ENCODE results near the gene ARL14EP. TPM values are rescaled to one million over a fixed set of nuclear protein-coding genes. Genes with fewer than 3 reads are reported as not detected.

The ARL14EP gene
- total RNA-seq, 1 donor from 2014 or later: 8.6 TPM

DNA sequence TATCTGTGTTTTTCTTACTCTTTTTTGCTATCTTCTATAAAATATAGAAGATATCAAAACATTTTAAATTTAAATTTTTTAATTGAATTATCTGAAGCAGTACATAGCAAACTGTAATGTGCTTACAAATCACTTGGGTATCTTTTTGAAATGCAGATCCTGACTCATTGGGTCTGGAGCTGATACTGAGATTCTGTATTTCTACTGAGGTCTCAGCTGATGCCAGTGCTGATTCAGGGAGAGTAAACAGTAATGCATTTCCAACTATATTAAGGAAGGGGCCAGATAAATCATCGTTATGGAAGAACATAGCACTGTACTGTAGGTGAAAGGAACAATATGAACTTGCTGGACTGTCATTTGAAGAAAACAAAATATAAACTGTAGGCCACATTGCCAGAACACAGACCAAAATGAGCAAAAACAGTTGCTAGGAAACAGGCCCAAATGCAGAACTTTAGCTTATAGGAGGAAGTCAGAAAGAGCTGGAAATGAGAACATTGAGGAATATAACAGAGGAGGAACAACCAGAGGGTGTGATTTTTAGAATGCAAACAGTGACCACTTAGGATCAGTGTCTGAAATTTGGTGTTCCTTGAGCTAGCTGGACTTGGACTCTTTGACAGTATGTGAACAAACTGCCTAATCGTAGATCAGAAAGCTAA is 3.3 kb downstream of the ARL14EP start:
- no peak for DNase-seq (ENCODE audit: low spot score)
- no peak for ATAC-seq

DNA sequence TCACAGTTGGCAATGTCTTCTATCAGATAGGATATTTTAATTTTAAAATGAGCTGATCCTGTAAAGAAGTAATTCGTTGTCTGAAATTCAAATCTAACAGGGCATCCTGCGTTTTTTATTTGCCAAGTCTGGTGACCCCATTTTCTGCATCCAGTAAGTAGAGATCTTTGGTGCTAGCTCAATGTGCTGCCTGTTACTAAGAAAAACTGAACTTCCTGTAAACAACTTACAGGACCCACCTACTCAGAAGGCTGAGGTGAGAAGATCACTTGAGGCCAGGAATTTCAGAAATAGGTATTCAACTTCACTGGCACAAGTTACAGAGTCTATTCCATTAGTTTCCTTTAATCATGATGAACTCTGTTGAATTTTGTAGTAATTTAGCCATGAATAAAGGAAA is 4.0 kb downstream of the ARL14EP start:
- no peak for ATAC-seq
- no peak for DNase-seq (ENCODE audit: low spot score)

DNA sequence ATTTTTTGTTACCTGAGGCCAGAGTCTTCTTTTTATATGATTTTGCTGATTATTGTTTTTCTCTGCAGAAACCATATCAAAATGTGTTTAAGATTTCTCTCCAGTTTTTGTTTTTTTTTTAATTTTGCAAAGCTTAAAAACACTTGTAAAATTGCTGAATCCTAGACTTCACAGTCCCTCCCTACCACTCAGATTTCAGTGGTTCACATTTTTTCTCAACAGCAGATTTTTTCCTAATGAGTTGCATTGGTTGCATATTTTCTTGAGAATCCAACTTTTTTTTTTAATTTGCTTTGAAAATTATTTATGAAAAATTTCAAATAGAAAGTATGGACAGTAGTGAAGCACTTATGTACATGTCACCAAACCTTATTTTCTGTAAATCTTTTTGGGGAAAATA is 5.8 kb downstream of the ARL14EP start:
- no peak for DNase-seq (ENCODE audit: low spot score)
- ATAC-seq: no peak

DNA sequence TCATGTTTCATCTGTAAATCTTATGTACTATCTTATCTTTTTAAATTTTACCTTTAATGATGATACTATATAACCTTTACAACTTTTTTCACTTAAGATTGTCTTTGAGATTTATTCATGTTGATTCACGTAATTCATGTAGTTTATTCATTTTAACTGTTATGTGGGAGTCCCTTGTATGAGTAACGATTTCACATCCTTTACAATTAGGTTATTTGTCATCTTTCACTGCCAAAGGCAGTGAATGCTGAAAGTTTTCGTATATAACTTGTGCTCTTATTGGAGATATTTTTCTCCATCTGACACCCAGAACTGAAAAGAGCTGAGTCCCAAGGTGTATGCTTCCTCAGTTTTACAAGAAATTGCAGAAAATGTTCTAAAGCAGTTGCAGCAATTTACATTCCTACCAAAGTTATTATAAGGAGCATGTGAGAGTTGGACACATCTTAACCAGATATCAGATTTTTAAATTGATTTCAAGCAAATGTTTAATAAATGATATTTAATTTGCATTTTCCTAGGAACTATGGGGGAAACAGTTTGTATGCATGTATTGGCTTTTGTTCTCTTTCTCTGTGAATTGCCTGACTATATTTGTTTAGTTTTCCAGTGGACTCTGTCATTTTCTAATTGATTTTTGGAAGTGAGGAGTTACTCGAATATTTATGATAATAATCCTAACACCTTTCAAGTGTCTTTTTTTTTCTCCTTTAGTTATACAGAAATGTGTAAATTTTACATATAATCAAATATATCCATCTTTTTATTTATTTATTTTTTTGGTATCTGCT is 6.4 kb downstream of the ARL14EP start:
- ATAC-seq (peak; percentile 71), DNase-seq (ENCODE audit: low spot score) (no peak)

DNA sequence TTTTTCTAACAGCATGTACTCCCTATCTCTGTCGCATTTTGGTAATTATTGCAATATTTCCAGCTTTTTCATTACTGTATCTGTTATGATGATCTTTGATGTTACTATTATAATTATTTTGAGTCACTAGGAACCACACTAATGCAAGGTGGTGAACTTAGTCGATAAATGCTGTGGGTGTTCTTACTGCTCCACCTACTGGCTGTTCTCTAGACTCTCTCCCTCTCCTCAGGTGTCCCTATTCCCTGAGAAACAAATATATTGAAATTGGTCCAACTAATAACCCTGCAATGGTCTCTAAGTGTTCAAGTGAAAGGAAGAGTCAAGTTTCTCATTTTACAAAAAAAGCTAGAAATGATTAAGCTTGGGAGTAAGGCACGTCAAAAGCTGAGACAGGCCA is 10.5 kb downstream of the ARL14EP start:
- DNase-seq (ENCODE audit: low spot score): no peak
- ATAC-seq: peak; percentile 81

DNA sequence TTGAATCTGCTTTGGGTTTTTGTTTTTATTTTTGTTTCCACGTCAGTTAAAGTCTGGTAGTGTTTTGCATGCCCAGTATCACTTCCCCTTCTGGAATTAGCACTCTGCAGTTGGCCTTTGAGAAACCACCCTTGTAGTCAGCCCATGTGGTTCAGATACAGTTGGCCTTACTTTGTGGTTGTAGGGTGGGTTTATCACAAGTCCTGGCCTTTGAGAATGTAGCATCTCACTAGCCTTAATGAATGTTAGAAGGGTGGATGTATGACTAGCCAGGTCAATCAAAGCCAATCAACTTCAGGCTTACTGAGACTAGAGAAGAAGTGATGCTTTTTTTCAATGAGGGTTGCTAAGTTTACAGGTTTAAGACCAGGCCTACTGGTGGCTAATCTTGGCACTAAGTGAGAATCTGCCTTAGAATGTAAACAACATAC is 19.8 kb downstream of the ARL14EP start:
- ATAC-seq (no peak), DNase-seq (ENCODE audit: low spot score) (no peak)

DNA sequence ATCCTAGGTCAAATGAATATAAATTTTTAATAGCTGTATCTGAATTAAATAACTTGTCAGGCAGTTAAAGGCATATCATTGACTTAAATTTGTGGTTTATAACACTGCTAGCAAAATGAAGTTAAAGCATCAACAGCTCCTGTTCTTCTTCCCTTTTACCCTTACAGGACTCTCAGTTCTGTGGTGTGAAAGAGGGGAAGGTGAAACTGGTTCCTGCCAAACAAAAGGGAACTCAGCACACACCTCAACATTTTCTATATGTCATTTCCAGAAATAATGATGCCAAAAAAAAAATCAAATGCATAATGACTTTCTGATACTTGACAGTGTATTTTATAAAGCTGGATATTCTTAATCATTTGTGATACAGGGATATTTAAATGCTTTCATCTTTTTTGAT is 21.2 kb downstream of the ARL14EP start:
- ATAC-seq: no peak

DNA sequence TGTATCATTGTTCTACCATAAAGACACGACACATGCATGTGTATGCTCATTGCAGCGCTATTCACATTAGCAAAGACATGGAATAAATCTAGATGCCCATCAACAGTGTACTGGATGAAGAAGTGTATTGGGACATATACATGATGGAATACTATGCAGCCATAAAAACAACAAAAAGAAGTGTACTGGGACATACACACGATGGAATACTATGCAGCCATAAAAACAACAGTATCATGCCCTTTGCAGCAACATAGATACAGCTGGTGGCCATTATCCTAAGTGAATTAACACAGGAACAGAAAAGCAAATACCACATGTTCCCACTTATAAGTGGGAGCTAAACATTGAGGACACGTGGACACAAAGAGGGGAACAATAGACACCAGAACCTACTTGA is 22.7 kb downstream of the ARL14EP start:
- ATAC-seq: no peak
- no peak for DNase-seq (ENCODE audit: low spot score)

More for the DNA sequence above, 21.2 kb downstream of the ARL14EP start:
- DNase-seq (ENCODE audit: low spot score): no peak

DNA sequence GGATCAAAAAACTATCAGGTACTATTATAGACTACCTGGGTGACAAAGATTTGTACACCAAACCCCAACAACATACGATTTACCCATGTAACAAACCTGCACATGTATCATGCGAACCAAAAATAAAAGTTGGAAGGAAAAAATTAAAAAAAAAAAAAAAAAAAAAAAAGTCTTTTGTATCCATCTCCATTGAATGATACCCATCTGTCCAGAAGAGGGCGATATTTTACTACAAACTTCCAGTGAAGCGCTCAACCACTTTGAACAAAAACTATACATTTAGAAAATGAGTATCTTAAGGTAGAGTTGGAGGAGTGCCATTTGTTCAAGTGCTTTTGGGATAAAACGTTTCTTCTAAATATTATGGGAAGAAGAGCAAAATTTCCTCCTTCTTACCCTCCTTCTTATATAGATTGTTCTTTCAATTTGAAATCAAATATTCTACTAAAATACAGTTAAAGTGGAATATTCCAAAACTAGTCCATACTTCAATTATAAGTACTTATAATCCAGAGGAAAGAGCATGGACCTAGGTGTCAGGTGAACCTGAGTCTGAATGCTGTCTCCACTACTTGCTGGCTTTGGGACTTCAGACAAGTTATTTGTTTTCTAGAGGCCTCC is 23.3 kb downstream of the ARL14EP start:
- DNase-seq (ENCODE audit: low spot score): no peak

DNA sequence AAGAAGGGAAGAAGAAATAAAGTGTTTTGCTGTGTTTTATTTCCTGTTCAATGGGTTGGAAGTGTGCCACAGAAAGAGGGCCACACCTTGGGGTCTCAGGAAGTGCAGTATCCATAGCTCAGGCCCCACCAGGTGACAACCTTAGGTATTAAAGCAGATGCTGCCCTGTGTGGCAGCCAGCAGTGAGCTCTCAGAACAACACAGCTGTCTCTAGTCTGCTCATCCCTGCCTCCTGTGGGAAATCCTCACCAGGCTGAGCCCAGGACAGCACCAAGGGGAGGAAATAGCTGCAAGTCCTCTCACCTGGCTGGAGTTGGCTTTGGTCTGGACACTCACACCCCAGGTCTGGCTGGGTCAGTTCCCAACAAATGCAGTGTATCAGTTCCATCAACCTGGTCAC is 25.1 kb downstream of the ARL14EP start:
- ATAC-seq (no peak), DNase-seq (ENCODE audit: low spot score) (no peak)

More for the DNA sequence above, 23.3 kb downstream of the ARL14EP start:
- peak; percentile 75 for ATAC-seq

DNA sequence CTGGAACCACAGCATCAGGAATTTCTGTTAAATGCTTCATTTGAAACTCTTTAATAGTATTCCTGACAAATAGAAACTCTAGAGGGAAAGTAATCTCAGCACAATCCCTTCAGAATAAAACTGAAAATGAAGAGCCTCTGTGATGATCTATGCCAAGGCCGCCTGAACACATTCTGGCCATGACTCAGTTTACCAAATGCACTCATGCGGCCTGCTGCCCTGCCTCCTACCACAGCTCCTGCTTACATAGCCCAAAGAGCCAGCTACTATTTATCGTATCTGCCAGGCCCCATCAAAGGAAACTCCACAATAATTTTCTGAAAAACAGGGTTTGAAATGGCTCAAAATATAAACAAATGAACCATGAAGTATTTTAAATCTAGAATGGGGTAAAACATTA is 27.0 kb downstream of the ARL14EP start:
- no peak for DNase-seq (ENCODE audit: low spot score)
- peak; percentile 78 for ATAC-seq

DNA sequence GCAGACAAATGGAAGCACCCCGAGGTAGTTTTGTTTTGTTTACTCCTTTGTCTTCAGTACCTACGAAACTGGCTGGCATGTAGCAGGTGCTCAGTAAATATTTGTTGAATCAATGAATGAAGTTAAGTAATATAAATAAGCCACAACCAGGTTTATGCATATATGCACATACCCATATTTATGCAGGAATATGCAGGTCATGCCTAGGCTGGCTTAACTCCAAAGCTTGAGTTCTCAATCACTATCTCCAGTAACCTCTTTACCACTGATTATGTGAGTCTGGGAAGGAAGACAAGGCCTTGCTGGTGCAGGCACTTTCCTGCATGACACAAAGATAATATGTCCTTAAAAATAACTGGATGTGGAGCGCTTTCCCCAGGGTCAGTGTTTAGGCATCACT is 27.5 kb downstream of the ARL14EP start:
- ATAC-seq (no peak), DNase-seq (ENCODE audit: low spot score) (no peak)

DNA sequence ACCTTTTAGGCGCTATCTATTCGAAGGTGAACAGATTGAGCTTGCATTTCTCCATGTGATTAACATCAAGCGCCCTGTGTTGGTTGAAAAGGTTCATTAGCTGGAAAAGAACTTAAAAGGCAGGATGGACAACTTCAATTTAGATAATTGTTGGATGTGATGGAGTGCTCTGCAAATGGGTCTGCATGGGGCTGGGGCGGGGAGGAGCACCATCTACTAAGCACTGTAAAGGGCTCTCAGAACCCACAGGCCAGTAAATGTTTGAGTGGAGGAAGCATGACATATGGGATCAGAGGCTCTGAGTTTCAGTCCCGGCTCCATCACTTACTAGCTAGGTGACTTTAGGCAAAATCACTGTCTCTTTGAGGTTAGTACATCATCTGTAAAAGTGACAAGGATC is 28.2 kb downstream of the ARL14EP start:
- no peak for DNase-seq (ENCODE audit: low spot score)
- ATAC-seq: no peak

DNA sequence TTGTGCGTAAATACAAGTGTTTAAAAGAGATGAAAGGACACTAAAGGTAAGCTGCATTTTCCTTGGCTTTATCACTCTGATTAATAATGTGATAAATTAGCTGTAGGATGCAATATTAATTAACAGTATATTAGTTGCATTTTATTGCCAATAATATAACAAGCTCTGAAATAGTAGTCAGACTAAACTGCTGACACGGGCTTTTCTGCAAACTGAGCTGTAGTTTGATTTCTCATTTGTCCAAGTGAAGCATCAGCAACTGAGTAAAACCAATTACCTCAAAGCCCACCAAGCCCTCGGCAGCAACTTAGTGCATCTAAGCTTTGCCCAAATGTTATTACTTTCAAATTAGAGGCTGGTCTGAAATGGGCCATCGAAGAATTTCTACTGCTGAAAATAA is 33.5 kb downstream of the ARL14EP start:
- DNase-seq (ENCODE audit: low spot score): no peak
- no peak for ATAC-seq

DNA sequence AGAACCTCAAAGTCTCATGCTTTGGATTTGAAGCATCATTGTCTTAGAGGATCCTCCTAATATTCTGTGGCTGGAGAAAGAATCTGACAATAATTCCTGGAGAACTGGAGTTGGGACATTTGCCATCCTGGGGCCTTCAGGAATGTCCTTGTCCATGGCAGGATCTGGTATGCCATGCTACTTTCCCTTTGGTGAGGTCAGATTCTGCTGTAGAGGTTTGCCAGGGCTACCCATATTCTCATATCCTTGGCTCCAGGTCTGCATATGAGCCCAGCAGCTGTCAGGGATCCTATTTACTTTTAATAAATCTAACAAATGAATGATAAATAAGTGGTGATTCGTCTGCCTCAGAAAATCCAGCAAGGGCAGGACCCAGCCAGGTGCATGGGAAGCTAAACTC is 35.0 kb downstream of the ARL14EP start:
- ATAC-seq (no peak), DNase-seq (ENCODE audit: low spot score) (no peak)

DNA sequence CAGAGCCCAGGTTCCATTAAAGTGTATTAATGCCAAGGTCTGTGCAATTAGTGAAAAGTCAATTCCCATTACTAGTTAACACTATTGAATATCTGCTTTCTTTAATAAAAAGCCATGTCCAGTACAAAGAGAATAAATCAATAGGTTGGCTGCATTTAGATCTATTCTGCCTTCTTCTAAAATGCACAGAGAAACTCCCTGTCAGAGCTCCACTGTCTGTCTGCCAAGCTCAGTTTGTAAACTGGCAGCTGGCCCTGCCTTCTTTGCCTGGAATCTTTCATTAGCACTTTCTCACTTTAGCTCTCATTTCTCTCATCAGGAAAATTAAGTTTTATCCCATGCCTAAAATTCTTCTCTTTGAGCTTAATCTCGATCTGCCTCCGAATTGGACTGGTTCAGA is 35.6 kb downstream of the ARL14EP start:
- no peak for ATAC-seq
- DNase-seq (ENCODE audit: low spot score): no peak

DNA sequence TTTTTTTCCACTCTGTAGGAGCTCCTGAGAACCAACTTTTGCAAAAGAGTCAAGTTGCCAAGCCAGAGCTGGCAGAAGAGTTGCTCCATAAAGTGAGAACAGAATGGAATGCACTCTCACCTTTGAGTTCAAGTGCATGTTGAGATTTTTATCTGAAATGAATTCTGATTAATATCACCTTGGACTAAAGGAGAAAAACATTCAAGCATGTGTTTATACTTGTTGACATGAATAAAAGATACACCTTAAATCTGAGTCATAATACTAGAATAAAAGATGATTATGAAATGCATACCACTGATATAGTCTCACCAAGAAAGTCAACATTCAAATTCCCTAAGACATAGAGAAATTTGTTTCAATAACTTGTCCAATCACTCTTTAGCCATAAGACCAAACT is 37.8 kb downstream of the ARL14EP start:
- ATAC-seq: no peak
- DNase-seq (ENCODE audit: low spot score): no peak

DNA sequence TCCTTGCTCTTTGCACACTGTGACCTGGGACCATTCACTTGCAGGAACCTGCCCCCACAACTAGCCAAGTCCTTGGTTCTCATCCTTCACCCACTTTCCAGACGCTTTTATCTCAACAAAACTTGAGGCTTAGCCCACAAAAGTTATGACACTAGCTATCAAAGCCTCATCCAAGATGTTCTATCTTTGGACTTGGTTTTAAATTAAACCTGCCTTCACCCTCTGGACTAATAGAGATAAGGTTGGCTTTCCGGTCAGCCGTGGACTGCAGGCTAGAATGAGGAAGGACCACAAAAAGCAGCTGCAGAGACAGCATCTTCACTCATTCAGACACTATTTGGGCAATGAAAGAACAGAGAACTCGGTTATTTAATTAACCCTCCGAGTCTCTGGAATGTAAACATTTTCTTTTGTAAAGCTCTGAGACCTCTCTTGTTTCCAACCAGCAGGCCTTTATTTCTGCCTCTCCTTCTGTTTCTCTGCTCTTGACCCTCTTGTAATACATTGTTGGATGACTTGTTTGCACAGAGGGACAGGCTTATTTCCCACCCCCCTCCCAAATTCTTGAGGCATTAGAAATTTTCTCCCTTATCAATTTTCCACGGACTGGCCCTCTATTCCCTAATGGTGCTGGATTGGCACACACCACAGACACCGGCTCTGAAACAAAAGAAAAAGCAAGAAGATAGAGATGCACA is 41.4 kb downstream of the ARL14EP start:
- DNase-seq (ENCODE audit: low spot score): no peak
- ATAC-seq: no peak

DNA sequence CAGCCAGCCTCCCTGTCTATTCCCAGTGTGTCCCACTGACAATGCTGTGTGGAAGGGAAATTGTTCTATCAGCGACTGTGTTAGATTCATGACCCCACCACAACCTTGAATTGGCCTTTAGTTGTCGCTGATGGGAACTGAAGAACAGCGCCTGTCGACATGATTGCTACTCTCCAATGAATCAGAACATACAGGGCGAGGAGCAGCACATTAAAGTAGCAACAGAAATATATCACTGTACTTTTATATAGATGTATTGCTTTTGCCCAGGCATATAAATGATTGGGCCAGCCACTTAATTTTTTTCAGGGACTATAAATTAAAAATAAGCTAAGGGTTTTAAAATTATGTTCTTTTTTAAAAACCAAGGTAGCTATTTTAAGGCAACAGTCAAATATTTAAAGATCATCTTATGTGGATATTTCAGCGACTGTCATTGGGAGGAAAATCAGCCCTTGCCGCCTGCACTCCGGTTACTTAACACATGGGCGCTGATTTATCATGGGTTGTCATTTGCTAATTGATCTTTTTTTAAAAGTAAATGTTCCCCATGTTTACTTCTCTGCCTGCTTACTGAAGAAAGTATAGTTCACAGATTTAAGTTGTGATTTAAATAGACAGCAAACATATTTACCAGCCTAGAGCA is 42.1 kb downstream of the ARL14EP start:
- DNase-seq (ENCODE audit: low spot score) (no peak), ATAC-seq (no peak)

DNA sequence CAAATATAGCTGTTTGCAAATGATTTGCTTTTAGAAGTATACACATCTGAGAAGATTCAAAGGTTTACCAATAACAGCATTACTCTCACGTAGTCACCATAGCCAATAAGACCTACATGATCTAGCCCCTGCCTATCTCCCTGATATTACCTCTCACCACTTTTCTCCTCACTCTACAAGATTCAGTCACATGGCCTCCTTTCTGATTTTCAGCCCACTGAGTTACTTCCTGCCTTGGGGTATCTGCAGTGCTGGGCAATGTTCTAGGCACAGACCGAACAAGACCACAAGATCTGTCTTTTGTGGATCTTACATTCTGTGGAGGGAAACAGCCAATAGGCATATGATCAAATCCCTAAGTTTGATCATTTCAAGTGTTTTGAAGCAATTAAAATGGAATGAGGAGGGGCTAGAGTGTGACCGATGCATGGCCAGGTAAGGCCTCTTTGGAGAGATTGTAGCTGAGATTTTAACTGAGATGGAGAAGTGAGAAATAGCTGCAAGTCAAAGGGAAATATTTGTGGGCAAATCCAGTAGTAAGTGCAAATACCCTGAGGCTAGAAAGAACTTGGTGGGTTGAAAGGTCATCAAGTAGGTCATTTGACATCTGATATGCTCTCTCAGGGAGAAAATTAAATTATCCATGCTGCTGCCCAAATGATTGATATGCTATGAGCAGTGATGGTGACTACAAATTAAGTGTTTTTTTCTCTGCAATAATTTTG is 43.1 kb downstream of the ARL14EP start:
- no peak for ATAC-seq
- DNase-seq (ENCODE audit: low spot score): no peak

Data from left lobe of liver (tissue), 2 donors.